ENCODE data around the gene TMEM89. TPM values are rescaled to one million over a fixed set of nuclear protein-coding genes. Genes with fewer than 3 reads are reported as not detected.

The TMEM89 gene
- total RNA-seq, 6 experiments from 2014 or later = 0.25 TPM; not detected in 5

DNA sequence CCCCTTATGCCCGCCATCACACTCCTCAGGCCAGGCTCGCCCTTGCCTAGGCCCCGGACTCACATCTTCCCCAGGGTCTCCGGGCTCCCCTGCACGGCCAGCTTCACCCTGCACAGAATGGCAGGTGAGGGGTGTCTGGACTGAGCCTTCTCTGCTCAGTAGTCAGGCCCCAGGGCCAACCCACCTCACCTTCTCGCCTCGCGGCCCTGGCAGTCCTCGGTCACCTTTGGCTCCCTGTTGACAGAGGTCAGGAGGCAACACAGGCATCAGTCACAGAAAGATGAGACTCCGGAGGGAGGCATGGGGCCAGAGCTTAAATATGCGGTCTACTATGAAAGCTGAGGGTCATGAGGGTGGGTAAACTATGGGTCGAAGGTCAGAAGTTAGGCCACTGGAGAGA lies 49.6 kb downstream of the TMEM89 start:
- Mint-ChIP-seq H3K36me3 (ENCODE audit: low read depth) (peaks cover 15% of the 10 kb centered on the region), H3K4me3 (no peak overlapping the region), H3K4me1 (ENCODE audit: low read depth) (peaks cover 12% of the 10 kb centered on the region), H3K27ac (no peak overlapping the region), H3K9me3 (no peaks in the 10 kb centered on the region), H3K27me3 (ENCODE audit: insufficient read depth) (peaks cover 4% of the 10 kb centered on the region; the same call in 1 of the 2 replicates)
- DNase-seq = no peak
- TF ChIP-seq, protein P1, sequence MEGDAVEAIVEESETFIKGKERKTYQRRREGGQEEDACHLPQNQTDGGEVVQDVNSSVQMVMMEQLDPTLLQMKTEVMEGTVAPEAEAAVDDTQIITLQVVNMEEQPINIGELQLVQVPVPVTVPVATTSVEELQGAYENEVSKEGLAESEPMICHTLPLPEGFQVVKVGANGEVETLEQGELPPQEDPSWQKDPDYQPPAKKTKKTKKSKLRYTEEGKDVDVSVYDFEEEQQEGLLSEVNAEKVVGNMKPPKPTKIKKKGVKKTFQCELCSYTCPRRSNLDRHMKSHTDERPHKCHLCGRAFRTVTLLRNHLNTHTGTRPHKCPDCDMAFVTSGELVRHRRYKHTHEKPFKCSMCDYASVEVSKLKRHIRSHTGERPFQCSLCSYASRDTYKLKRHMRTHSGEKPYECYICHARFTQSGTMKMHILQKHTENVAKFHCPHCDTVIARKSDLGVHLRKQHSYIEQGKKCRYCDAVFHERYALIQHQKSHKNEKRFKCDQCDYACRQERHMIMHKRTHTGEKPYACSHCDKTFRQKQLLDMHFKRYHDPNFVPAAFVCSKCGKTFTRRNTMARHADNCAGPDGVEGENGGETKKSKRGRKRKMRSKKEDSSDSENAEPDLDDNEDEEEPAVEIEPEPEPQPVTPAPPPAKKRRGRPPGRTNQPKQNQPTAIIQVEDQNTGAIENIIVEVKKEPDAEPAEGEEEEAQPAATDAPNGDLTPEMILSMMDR (IDR thresholded peaks at IDR 0.05) = no peak

Small RNA genes lying within 50 kb of the gene (microRNA-seq; reads per million reads assigned to microRNA genes)
- gene MIR4793 (not detected), gene MIR711 (2.3 reads per million)

Other genes starting within 250 kb of the TMEM89 start
- not detected for gene FBXW12, start 249.6 kb downstream of the TMEM89 start, total RNA-seq (2021; fragmentation: NEBNext Ultra II Directional; extraction: Animal tissue kit (Norgen Biotek cat#: 25700))
- gene PLXNB1, start 191.7 kb downstream of the TMEM89 start, total RNA-seq (2021; fragmentation: NEBNext Ultra II Directional; extraction: Animal tissue kit (Norgen Biotek cat#: 25700)) = 10 to 100 TPM; 11.1 to 15.5 (median 12.8) TPM
- gene CCDC51, start 181.7 kb downstream of the TMEM89 start, total RNA-seq (2021; fragmentation: NEBNext Ultra II Directional; extraction: Animal tissue kit (Norgen Biotek cat#: 25700)) = 10 to 100 TPM; 10.1 to 15.3 (median 12.5) TPM
- gene TMA7, start 181.5 kb downstream of the TMEM89 start, total RNA-seq (2021; fragmentation: NEBNext Ultra II Directional; extraction: Animal tissue kit (Norgen Biotek cat#: 25700)) = 100 to 1,000 TPM; 213 to 341 (median 280) TPM
- gene ATRIP, start 175.0 kb downstream of the TMEM89 start, total RNA-seq (2021; fragmentation: NEBNext Ultra II Directional; extraction: Animal tissue kit (Norgen Biotek cat#: 25700)) = 10 to 100 TPM in 1 of 6 experiments, 1 to 10 TPM in 5; 7.0 to 10.5 (median 8.2) TPM
- gene SHISA5, start 117.6 kb downstream of the TMEM89 start, total RNA-seq (2021; fragmentation: NEBNext Ultra II Directional; extraction: Animal tissue kit (Norgen Biotek cat#: 25700)) = 100 to 1,000 TPM; 266 to 286 (median 277) TPM
- gene PFKFB4, start 65.0 kb downstream of the TMEM89 start, total RNA-seq (2021; fragmentation: NEBNext Ultra II Directional; extraction: Animal tissue kit (Norgen Biotek cat#: 25700)) = 10 to 100 TPM in 1 of 6 experiments, 1 to 10 TPM in 5; 7.5 to 10.5 (median 8.9) TPM
- gene UCN2, start 58.0 kb downstream of the TMEM89 start, total RNA-seq (2021; fragmentation: NEBNext Ultra II Directional; extraction: Animal tissue kit (Norgen Biotek cat#: 25700)) = 1 to 10 TPM; 4.3 to 6.4 (median 5.0) TPM
- gene COL7A1, start 26.4 kb downstream of the TMEM89 start, total RNA-seq (2021; fragmentation: NEBNext Ultra II Directional; extraction: Animal tissue kit (Norgen Biotek cat#: 25700)) = 100 to 1,000 TPM in 1 of 6 experiments, 10 to 100 TPM in 5; 74.9 to 113 (median 80.8) TPM
- 100 to 1,000 TPM; 254 to 322 (median 276) TPM for gene UQCRC1, start 12.1 kb downstream of the TMEM89 start, total RNA-seq (2021; fragmentation: NEBNext Ultra II Directional; extraction: Animal tissue kit (Norgen Biotek cat#: 25700))
- 10 to 100 TPM; 15.1 to 19.6 (median 17.5) TPM for gene SLC26A6, start 13.7 kb upstream of the TMEM89 start, total RNA-seq (2021; fragmentation: NEBNext Ultra II Directional; extraction: Animal tissue kit (Norgen Biotek cat#: 25700))
- 1 to 10 TPM; 1.9 to 5.0 (median 3.4) TPM for gene CELSR3, start 41.1 kb upstream of the TMEM89 start, total RNA-seq (2021; fragmentation: NEBNext Ultra II Directional; extraction: Animal tissue kit (Norgen Biotek cat#: 25700))
- gene NCKIPSD, start 64.1 kb upstream of the TMEM89 start, total RNA-seq (2021; fragmentation: NEBNext Ultra II Directional; extraction: Animal tissue kit (Norgen Biotek cat#: 25700)) = 10 to 100 TPM; 20.5 to 27.3 (median 23.0) TPM
- 10 to 100 TPM; 47.4 to 64.6 (median 53.0) TPM for gene IP6K2, start 95.5 kb upstream of the TMEM89 start, total RNA-seq (2021; fragmentation: NEBNext Ultra II Directional; extraction: Animal tissue kit (Norgen Biotek cat#: 25700))
- gene PRKAR2A, start 226.1 kb upstream of the TMEM89 start, total RNA-seq (2021; fragmentation: NEBNext Ultra II Directional; extraction: Animal tissue kit (Norgen Biotek cat#: 25700)) = 10 to 100 TPM; 60.6 to 72.7 (median 68.2) TPM

Measured in HFFc6 (cell line).